Neuron (in vitro differentiated cells): ENCODE measurements around the gene SLC37A1.

ENCODE experiments used
- H2AFZ ChIP-seq: one replicate; pipeline ENCODE4 v1.6.1; 2013; ENCODE audit warnings: low read depth, mild to moderate bottlenecking, inconsistent platforms, low read length, moderate library complexity
- H3K27me3 ChIP-seq: one replicate; pipeline ENCODE4 v1.6.1; 2013; ENCODE audit warnings: low read length; ENCODE audit not compliant: insufficient read depth
- H3K36me3 ChIP-seq: one replicate; pipeline ENCODE4 v1.6.1; 2013; ENCODE audit warnings: low read length; ENCODE audit not compliant: insufficient read depth
- H3K4me1 ChIP-seq: one replicate; pipeline ENCODE4 v1.6.1; 2013; ENCODE audit warnings: low read length; ENCODE audit not compliant: insufficient read depth
- H3K4me3 ChIP-seq: 2 replicates; pipeline ENCODE4 v1.5.1; 2013; ENCODE audit warnings: mild to moderate bottlenecking, low read length, moderate library complexity
- H3K9me3 ChIP-seq: one replicate; pipeline ENCODE4 v1.6.1; 2013; ENCODE audit warnings: low read length

Gene SLC37A1

DNA sequence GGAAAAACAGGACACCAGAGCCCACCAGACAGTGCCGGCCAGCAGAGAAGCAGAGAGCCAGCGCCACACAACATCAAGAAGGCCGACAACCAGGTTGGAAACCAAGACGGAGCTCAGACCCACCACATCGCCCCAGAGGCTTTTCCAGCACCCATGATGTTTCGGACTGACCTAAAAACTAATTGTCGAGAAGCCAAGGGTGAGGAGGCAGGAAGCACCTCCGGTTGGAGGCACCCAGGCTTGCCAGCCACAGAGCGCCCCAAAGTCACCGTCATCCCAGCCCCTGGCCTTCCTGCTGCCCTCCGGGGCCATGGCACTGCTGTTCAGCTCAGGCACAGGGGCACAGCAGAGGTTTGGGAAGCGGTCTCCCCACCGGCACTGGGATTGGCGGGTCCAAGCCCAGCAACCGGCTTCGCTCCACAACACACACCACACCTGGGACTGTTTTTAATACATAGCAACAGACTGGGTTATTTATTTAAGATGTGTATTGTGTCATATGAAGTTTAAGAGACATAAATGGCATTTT, 67.2 kb downstream of the SLC37A1 start:
- Histone ChIP-seq H3K27me3 (peaks cover 12% of the 10 kb centered on the region), H3K4me3 (no peak overlapping the region), H3K4me1 (no peaks in the 10 kb centered on the region), H3K9me3 (peaks cover 9% of the 10 kb centered on the region), H3K36me3 (no peaks in the 10 kb centered on the region), H2AFZ (no peak overlapping the region)

DNA sequence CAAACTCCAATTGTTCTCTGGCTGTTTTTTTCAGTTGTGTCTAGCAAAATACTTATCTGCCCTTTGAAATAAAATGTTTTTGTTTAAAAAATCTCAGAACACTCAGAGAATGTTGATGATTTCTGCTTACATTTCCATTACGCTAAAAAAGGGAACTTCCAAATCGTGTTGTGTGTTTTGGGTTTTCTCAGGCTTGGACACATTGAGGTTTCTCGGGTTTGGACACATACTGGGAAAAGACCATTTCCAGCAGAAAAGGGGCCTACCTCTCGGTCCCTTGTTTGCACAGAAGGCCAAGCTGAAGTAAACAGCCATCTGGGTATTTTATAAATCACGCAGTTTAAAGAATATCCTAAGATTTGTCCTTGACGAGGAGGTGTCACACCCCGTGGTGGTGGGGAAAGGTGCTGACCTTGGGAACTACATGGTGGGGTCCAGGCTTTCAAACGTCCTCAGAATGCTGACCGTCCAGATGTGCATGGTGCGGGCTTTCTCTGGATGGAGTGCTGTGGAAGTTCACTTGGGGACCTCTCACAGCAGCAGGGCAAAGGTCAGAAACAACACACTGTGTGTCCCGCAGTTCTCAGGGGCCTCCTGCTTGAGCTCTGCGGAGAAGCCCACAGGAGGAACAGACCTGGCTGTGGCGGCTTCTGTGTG, 67.8 kb downstream of the SLC37A1 start:
- Histone ChIP-seq H3K27me3 (peaks cover 12% of the 10 kb centered on the region), H3K4me1 (no peaks in the 10 kb centered on the region), H3K4me3 (no peak overlapping the region), H2AFZ (no peak overlapping the region), H3K9me3 (peaks cover 9% of the 10 kb centered on the region), H3K36me3 (no peaks in the 10 kb centered on the region)

DNA sequence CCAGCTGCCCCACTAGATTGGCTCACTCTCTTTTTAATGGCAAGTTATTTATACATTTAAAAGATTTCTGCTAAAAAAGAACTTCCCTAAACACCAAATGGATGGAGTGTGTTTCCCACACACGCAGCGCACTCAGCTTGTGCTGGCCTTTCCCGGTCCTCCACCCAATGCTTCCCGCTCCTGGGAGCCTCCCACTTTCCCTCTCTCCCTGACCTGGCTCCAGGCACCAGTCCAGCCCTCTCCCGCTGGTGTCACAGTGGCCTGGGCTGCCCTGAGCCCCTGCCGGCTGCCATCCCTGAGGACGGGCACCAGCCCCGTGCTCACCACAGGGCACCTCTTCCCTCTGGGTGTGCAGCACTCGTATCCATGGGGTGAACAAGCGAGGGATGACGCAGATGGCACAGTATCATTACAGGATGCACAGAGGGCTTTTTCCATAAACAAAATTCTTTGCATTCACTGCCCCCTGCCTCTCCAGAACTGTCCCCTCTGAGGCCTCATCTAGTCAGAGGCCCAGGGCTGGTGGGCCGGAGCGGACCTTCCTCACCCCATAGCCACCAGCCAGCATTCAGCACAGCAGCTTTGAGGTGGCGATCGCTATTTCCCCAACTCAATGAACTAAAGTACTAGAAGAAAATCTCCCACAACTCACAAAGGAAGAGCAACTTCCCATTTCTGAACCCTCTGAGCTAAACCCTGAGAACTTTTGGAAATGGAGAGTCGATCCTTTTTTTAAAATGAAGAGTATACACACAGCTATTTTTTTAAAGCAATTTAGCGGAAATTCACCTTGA, 68.5 kb downstream of the SLC37A1 start:
- Histone ChIP-seq H2AFZ (no peak overlapping the region), H3K4me3 (no peak overlapping the region), H3K27me3 (peaks cover 12% of the 10 kb centered on the region), H3K36me3 (no peaks in the 10 kb centered on the region), H3K4me1 (no peaks in the 10 kb centered on the region), H3K9me3 (peaks cover 9% of the 10 kb centered on the region)

DNA sequence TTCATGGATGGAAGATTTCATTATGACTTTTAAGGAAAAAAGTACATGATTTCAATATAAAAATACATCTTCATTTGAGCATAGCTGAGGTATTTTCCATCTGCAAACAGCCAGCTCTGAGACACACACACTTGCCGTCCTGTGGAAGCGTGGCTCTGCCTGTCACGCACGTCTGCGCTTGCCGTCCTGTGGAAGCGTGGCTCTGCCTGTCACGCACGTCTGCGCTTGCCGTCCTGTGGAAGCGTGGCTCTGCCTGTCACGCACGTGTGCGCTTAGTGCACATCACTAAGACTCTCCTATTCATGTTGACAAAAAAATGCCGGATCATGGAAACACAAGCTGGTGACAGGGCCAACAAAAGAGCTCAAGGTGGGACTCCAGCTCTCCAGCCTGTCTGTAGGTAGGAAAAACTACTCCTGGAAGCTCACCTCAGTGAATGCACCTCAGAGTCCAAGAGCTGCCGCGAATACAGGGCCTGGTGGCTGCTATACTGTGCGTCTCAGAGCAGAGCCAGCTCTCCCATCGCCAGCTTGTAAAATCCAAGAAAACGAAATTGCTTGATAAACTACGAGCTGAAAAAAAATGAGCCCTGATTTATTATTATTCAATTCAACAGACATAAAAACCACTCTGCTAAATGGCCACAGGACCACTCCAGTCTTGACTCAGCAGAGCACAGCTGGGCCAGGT, 69.3 kb downstream of the SLC37A1 start:
- no peaks in the 10 kb centered on the region for H3K4me1 ChIP-seq
- no peak overlapping the region for H3K4me3 ChIP-seq
- peaks cover 12% of the 10 kb centered on the region for H3K27me3 ChIP-seq
- no peaks in the 10 kb centered on the region for H3K36me3 ChIP-seq
- H2AFZ ChIP-seq: no peak overlapping the region
- peaks cover 6% of the 10 kb centered on the region for H3K9me3 ChIP-seq

GRCh38 chr21:42583477-42584295, 70.0 kb downstream of the SLC37A1 start:
- Histone ChIP-seq H3K4me1 (no peaks in the 10 kb centered on the region), H3K27me3 (peaks cover 12% of the 10 kb centered on the region), H3K4me3 (no peak overlapping the region), H2AFZ (no peak overlapping the region), H3K9me3 (peaks cover 2% of the 10 kb centered on the region), H3K36me3 (no peaks in the 10 kb centered on the region)

DNA sequence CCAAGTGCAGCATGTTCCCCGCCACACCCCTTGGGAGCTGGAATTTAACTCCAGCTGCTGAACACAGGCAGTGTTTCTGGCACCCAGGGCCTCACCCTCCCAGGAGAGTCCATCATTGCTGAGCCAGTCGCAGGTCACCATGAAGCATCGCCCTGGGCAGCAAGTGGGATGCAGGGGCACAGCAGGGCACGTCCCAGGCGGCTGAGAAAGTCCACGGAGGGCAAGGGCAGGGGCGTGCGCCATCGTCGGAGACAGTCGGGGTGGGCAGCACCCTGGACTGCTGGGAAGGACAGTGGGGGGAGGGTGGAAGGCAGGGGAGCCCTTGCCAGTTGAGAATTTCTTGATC, 70.6 kb downstream of the SLC37A1 start:
- no peaks in the 10 kb centered on the region for H3K36me3 ChIP-seq
- no peaks in the 10 kb centered on the region for H3K4me1 ChIP-seq
- H3K27me3 ChIP-seq: peaks cover 11% of the 10 kb centered on the region
- peaks cover 2% of the 10 kb centered on the region for H3K9me3 ChIP-seq
- H2AFZ ChIP-seq: no peak overlapping the region
- H3K4me3 ChIP-seq: no peak overlapping the region

DNA sequence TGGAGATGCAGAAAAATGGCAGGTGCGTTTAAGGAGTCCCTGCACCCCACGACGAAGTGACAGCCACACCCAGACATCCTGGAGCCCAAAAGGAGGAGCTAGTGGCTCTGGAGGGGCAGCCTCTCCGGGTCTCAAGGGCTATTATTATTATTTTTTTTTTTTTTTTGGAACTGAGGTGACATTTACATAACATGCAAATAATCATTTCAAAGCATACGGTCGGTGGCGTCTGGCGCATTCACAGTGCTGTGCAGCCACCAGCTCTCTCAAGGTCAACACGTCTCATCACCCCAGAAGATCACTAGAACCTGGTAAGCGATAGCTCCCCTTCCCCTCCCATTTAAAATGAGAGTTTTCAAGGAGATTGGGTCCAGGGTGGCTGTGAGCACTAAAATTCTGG, 72.2 kb downstream of the SLC37A1 start:
- no peaks in the 10 kb centered on the region for H3K9me3 ChIP-seq
- H3K27me3 ChIP-seq: peaks cover 7% of the 10 kb centered on the region
- no peak overlapping the region for H2AFZ ChIP-seq
- H3K4me3 ChIP-seq: no peak overlapping the region
- no peaks in the 10 kb centered on the region for H3K4me1 ChIP-seq
- no peaks in the 10 kb centered on the region for H3K36me3 ChIP-seq

DNA sequence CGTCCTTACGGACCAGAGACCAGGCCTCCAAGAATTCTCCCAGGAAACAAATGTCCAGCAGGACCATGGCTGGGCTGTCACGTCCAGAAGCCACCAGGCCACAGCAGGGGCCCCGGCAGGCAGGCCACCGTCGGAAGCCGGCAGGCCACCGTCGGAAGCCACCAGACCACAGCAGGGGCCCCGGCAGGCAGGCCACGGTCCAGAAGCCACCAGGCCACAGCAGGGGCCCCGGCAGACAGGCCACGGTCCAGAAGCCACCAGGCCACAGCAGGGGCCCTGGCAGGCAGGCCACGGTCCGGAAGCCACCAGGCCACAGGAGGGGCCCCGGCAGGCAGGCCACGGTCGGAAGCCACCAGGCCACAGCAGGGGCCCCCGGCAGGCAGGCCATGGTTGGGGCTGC, 72.8 kb downstream of the SLC37A1 start:
- Histone ChIP-seq H3K27me3 (peaks cover 7% of the 10 kb centered on the region), H3K9me3 (no peaks in the 10 kb centered on the region), H3K4me3 (no peak overlapping the region), H3K4me1 (no peaks in the 10 kb centered on the region), H3K36me3 (no peaks in the 10 kb centered on the region), H2AFZ (no peak overlapping the region)

- Histone ChIP-seq H2AFZ (no peak overlapping the region), H3K9me3 (no peaks in the 10 kb centered on the region), H3K4me3 (no peak overlapping the region), H3K36me3 (no peaks in the 10 kb centered on the region), H3K4me1 (no peaks in the 10 kb centered on the region), H3K27me3 (peaks cover 7% of the 10 kb centered on the region)
These were observed 73.4 kb downstream of the SLC37A1 start for GRCh38 chr21:42587036-42587435.

GRCh38 chr21:42590431-42591131, 76.9 kb downstream of the SLC37A1 start:
- no peak overlapping the region for H3K4me3 ChIP-seq
- H3K36me3 ChIP-seq: no peaks in the 10 kb centered on the region
- H3K4me1 ChIP-seq: no peaks in the 10 kb centered on the region
- H3K9me3 ChIP-seq: peaks cover 4% of the 10 kb centered on the region
- no peak overlapping the region for H2AFZ ChIP-seq
- no peaks in the 10 kb centered on the region for H3K27me3 ChIP-seq

DNA sequence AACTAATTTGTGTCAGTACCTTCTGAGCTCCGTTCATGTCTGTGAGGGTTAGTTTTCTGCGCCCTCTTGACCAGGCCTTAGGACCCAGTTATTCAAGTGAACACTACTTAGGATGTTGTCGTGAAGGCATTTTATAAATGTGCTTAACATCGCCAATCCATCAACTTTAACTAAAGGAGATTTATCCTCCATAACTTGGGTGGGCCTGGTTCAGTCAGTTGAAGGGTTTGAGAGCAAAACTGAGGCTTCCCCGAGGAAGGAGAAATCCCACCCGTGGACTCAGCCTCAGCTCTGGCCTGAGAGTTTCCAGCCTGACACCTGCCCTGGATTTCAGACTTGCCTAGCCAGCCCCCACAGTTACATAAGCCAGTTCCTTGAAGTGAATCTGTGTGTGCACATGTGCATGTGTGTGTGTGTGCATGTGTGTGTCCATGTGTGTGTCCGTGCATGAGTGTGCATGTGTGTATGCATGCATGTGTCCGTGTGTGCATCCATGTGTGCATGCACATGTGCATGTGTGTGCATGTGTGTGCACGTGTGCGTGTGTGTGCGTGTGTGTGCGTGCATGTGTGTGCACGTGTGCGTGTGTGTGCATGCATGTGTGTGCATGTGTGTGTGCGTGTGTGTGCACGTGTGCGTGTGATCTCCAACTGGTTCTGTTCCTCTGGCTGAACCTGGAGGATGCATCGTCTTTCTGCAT, 77.7 kb downstream of the SLC37A1 start:
- peaks cover 6% of the 10 kb centered on the region for H3K9me3 ChIP-seq
- no peaks in the 10 kb centered on the region for H3K4me1 ChIP-seq
- H3K36me3 ChIP-seq: no peaks in the 10 kb centered on the region
- no peak overlapping the region for H2AFZ ChIP-seq
- H3K4me3 ChIP-seq: no peak overlapping the region
- no peaks in the 10 kb centered on the region for H3K27me3 ChIP-seq
